GDM1 (cell line): ENCODE measurements around the gene XXYLT1.
A peak's percentile ranks its signal among the peaks of the same experiment; 100 is the strongest.
"Not testable (repeated sequence)": the region's sequence is repeated elsewhere in the genome, so short reads cannot be mapped to it uniquely, and the experiment has no call there.

Source experiments
- DNase-seq: peaks from one replicate; lab custom pipeline; 2025; lab: John Stamatoyannopoulos, UW

XXYLT1 gene

DNA sequence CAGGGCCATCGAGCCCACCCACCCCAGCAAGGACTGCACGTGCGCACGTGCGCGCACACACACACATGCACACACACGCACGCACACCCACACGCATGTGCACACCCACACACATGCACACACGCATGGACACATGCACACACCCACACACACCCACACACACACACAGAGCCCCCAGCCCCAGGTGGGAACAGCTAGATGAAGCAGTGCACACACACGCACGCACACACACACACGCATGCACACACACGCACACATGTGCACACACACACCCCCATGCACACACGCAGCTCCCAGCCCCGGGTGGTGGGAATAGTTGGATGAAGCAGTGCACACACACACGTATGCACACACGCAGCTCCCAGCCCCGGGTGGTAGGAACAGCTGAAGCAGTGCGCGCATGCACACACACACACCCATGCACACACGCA is 158.6 kb downstream of the XXYLT1 start:
- no peak for DNase-seq

DNA sequence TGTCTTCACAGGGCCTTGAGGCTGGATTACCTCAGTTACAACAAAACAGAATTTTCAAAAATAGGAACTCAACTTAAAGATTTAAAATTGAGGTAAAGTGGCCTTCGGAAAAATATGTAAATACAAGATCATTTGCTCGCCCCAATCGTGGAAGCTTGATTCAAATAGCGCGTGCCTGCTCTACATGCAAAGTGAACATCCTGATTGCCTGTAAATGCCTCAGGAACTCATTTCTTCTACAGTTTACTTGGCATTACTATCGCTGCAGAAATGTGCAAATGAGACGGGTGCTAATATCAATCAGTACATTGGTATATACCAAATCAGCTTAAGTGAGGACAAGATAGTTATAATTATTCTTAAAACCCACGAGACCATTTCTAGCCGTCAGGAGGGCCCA is 159.2 kb downstream of the XXYLT1 start:
- DNase-seq, result no peak

DNA sequence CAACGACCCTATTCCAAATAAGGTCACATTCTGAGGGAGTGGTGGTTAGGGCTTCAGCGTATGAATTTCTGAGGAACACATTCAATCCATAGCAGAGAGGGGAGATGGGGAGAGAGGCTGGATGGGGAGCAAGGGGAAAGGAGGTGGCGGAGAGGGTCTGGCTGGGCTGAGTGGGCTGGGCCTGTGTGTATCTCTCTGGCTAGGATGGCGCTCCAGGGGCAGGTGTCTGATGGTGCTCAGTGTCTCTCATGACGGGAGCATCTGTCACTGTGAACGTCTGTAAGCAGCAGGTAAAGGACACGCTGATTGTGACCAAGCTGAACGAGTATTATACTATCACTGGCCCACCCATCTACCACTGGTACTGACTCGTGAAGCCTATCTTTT is 159.6 kb downstream of the XXYLT1 start:
- DNase-seq, result no peak

- DNase-seq, result peak; percentile 81
Observed at GRCh38 chr3:195110647-195111318, 160.2 kb downstream of the XXYLT1 start.

- DNase-seq, result no peak
Observed at GRCh38 chr3:195109098-195109657, 161.8 kb downstream of the XXYLT1 start.

GRCh38 chr3:195107593-195107992 is 163.4 kb downstream of the XXYLT1 start:
- no peak for DNase-seq

DNA sequence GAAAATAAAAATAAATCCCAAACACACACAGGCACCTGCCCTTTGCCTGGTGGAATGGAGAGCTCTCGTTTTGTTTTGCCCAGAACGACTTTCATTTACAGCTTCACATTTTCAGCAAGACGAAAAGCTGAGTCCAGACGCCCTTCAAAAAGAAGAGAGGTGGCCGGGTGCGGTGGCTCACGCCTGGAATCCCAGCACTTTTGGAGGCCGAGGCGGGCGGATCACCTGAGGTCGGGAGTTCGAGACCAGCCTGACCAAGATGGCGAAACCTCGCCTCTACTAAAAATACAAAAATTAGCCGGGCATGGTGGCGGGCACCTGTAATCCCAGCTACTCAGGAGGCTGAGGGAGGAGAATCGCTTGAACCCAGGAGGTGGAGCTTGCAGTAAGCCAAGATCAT is 163.9 kb downstream of the XXYLT1 start:
- DNase-seq, result not testable (repeated sequence)

- peak; percentile 54 for DNase-seq
Observed at GRCh38 chr3:195106418-195106906, 164.5 kb downstream of the XXYLT1 start.

GRCh38 chr3:195105841-195106417 is 165.0 kb downstream of the XXYLT1 start:
- DNase-seq, result no peak

GRCh38 chr3:195105389-195105788 is 165.6 kb downstream of the XXYLT1 start:
- no peak for DNase-seq

DNA sequence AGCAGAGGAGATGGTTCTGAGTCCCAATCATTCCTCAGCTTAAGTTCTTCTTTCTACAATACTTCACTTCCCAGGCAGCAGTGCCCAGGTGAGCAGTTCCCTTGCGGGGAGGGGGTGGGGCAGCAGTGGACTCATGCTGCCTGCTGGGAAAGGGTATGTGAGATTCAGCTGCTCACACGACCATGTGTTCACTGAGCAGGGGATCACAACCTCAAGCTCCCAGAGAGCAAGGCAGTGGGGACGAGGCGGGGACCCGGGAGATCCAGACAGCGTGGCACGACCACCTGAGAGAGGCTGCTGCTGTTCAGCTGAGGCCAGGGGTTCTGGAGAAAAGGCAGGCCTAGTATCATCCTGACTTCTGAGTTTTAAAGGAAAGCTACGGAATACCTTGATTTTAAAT is 166.6 kb downstream of the XXYLT1 start:
- DNase-seq, result no peak

- no peak for DNase-seq
Observed at GRCh38 chr3:195103623-195104022, 167.3 kb downstream of the XXYLT1 start.

GRCh38 chr3:195102609-195103467 is 168.1 kb downstream of the XXYLT1 start:
- DNase-seq, result no peak

GRCh38 chr3:195101927-195102608 is 168.9 kb downstream of the XXYLT1 start:
- no peak for DNase-seq

DNA sequence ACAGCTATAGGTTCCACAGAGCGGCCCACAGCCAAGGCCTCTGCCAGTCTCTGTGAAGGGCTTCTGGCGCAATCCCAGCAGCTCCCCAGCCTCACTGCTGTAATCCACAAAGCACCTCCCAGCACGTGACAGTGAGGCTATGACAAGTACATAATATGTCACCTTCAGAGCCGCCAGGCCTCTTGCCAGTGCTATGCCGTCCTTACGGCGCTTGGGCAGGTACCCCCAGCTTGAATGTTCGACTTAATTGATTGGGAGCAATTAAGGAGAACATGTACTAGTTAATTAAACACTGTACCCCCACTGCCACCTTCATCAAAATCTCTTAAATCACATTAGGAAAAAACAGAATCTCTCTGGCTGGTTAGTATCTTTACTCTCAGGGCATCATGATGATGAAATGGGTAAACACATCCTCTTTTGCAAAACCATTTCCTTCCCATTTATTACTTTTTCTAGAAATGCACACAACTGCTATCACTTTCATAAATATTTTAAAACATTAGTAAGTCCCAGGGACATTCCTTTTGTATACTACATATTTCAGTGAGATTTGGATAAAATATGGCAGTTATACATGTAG is 169.9 kb downstream of the XXYLT1 start:
- no peak for DNase-seq

DNA sequence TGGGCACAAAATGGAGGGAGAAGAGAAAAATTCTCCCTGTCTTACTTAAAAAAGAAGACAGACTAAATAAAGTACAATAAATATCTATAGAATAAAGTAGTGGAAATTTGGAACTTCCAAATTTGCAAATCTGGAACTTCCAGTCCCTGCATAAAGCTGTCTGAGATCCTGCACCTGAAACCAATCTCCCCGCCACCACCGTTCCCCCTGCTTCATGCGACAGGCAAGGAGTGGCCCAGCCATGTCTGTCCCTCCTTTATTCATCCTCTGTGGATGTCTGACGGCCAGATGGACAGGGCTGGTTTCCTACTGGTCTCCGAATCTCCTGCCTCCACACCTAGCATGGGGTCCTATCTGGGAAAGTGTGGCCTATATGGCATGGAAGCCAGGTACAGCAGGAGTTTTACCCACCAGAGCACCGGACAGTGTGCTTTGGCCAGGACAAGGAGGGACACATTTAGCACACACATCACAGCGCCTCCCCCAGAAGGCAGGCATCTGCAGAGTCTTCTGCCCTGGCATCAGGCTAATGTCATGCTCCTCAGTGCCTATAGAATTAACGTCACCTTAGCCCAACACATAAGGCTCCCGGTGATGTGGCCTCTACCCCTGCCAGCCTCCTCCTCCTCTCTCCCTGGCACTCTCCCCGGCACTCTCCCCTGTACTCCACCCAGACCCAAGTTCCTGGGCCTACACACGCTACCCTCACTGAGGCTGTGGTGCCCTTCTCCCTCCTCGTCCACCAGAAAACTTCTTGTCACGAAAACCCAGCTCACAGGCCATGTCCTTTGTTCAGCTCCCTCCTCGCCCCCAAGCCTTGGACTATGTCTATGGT is 170.8 kb downstream of the XXYLT1 start:
- no peak for DNase-seq

DNA sequence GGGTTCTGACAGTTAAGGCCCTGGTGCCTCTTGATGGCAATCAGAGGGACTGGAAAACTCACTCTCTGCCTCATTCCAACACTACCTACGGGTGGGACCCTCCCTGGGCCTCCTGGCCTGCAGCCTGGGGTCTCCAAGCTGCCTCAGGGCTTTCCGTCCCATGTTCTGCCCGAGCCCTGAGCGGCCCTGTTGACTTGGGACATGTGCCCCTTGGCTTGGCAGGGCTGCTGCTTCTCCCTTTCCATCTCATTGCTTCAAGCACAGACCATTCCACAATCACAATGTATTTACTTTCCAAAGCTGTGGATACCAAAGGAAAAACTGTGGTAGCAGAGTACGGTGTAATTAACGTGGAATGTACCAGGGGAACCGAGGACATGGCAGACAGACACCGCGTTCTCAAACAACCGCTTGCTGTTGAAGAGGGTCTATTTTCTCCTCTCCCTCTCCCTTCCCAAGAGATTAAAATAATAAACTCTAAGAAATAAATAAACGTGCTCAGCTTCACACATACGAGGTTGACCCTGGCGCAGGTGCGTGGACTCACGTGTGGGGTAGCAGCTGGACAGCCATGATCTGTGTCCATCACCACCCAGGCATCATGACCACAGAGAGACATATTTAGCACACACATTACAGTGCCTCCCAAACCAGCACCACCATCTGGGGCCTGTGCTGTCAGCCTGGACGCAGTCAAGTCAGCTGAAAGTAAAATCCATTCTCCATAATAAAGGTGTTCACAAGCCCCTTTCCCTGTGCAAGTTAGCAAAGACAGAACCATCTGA is 172.0 kb downstream of the XXYLT1 start:
- DNase-seq, result no peak

- DNase-seq, result peak; percentile 12
Observed at GRCh38 chr3:195097331-195098255, 173.4 kb downstream of the XXYLT1 start.
